Bronchial smooth muscle cell (primary cell): ENCODE data around the gene ZNF565. TPM values are rescaled to one million over a fixed set of nuclear protein-coding genes. Genes with fewer than 3 reads are reported as not detected.

ENCODE experiments used
- total RNA-seq: library from RNA; depleted of rRNA; stranded (reverse); fragments of >200 nt; gene quantifications from 2 replicates; pipeline ENCODE4 v1.2.1, GENCODE V29; 2014

ZNF565 gene
- total RNA-seq, result 5.4 and 8.6 TPM in 2 replicates

GRCh38 chr19:36214386-36215275 is at the start of gene ZNF565, which contains the start of gene ZNF146:
Gene ZNF565, minus strand, starts transcription at chr19:36214665. Its CDS starts 12,680 bp downstream, at chr19:36201985.
Gene ZNF146, plus strand, starts transcription at chr19:36215106. Its CDS starts 21,335 bp downstream, at chr19:36236441.

GRCh38 chr19:36152352-36153091 is 61.9 kb downstream of the ZNF565 start, which contains the start of gene COX7A1:
Gene COX7A1, minus strand, starts transcription at chr19:36152447. Its CDS starts 40 bp downstream, at chr19:36152407.

GRCh38 chr19:36139473-36140303 is 74.8 kb downstream of the ZNF565 start, which contains the start of gene CAPNS1:
Gene CAPNS1, plus strand, starts transcription at chr19:36140066. Its CDS starts 946 bp downstream, at chr19:36141012.

Other genes with a start within 250 kb of the ZNF565 start
- gene SDHAF1, start 219.5 kb downstream of the ZNF565 start, total RNA-seq, result 10.5 and 11.5 TPM in 2 replicates
- 0.16 TPM in 1 of 2 replicates, not detected in the other for gene SYNE4, start 205.9 kb downstream of the ZNF565 start, total RNA-seq
- 9.3 and 13.6 TPM in 2 replicates for gene ALKBH6, start 200.5 kb downstream of the ZNF565 start, total RNA-seq
- gene CLIP3, start 181.8 kb downstream of the ZNF565 start, total RNA-seq, result 13.6 and 25.6 TPM in 2 replicates
- gene THAP8, start 160.4 kb downstream of the ZNF565 start, total RNA-seq, result 0.94 and 1.7 TPM in 2 replicates
- 0.52 and 1.3 TPM in 2 replicates for gene WDR62, start 159.8 kb downstream of the ZNF565 start, total RNA-seq
- not detected in 2 replicates for gene OVOL3, start 103.5 kb downstream of the ZNF565 start, total RNA-seq
- 98.5 and 125 TPM in 2 replicates for gene POLR2I, start 99.8 kb downstream of the ZNF565 start, total RNA-seq
- gene TBCB, start 99.2 kb downstream of the ZNF565 start, total RNA-seq, result 267 and 275 TPM in 2 replicates
- 499 and 549 TPM in 2 replicates for gene CAPNS1, start 74.6 kb downstream of the ZNF565 start, total RNA-seq
- 31.8 and 36.7 TPM in 2 replicates for gene COX7A1, start 62.2 kb downstream of the ZNF565 start, total RNA-seq
- 68.6 and 80.4 TPM in 2 replicates for gene ZNF146, start 441 bp upstream of the ZNF565 start, total RNA-seq
- gene ZFP14, start 164.5 kb upstream of the ZNF565 start, total RNA-seq, result 5.0 and 6.0 TPM in 2 replicates
- 5.3 and 6.1 TPM in 2 replicates for gene ZFP82, start 204.0 kb upstream of the ZNF565 start, total RNA-seq